Mesenchymal stem cell (in vitro differentiated cells and primary cell): ENCODE data around the gene OPA1. TPM values are rescaled to one million over a fixed set of nuclear protein-coding genes. Genes with fewer than 3 reads are reported as not detected.

Experiments
- small RNA-seq: library from polyadenylated mRNA; stranded (forward); fragments of <200 nt; extraction: miRNeasy Mini kit (QIAGEN cat#:217004); gene quantifications from one replicate; pipeline ENCODE3, GENCODE V24; 2013; ENCODE audit warnings: low read depth

Gene OPA1

Small RNAs within 50 kb of the gene (small RNA-seq; reads per million reads assigned to genes)
- gene RF00019 (not detected), gene RN7SL447P (not detected)
